NCI-H460 (cell line): ENCODE results near the gene DCAF7. TPM values are rescaled to one million over a fixed set of nuclear protein-coding genes. Genes with fewer than 3 reads are reported as not detected.
A peak's percentile ranks its signal among the peaks of the same experiment; 100 is the strongest.

Source experiments
- DNase-seq: peaks from one replicate; pipeline ENCODE4 v3.0.0-alpha.2; 2016; ENCODE audit warnings: low read depth; ENCODE audit errors: extremely low read depth
- total RNA-seq: library from RNA; depleted of rRNA; stranded (reverse); fragments of >200 nt; shearing (Covaris generic); gene quantifications from 2 replicates; pipeline ENCODE4 v1.2.3, GENCODE V29; 2014

Gene DCAF7
- total RNA-seq, 1 experiment from 2014 or later: 39.8 TPM

GRCh38 chr17:63542942-63543821, 7.1 kb upstream of the DCAF7 start:
- no peak for DNase-seq

DNA sequence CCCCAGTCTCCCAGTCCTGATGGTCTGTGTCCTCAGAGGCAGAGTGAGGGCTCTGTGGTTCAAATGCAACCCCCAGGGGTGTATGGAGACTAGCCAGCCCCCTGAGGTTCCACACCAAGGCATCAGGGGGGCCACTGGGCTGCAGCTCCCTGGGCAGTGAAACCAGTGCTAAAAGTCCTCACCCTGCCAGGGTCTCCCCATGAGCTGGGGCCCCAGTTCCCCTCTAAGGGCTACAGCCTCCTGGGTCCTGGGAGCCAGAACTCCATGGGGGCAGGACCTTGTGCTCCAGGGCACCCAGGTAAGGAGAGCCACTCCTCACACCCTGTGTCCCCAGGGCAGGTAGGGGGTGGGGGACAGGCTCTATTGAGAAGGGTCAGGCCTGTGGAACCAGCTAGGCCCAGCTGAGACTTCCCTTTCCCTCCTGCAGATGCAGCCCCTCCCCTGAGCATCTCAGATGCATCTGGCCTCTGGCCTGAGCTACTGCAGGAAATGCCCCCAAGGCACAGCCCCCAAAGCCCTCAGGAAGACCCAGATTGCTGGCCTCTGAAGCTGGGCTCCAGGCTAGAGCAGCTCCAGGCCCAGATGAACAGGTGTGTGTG, 6.4 kb upstream of the DCAF7 start:
- no peak for DNase-seq

DNA sequence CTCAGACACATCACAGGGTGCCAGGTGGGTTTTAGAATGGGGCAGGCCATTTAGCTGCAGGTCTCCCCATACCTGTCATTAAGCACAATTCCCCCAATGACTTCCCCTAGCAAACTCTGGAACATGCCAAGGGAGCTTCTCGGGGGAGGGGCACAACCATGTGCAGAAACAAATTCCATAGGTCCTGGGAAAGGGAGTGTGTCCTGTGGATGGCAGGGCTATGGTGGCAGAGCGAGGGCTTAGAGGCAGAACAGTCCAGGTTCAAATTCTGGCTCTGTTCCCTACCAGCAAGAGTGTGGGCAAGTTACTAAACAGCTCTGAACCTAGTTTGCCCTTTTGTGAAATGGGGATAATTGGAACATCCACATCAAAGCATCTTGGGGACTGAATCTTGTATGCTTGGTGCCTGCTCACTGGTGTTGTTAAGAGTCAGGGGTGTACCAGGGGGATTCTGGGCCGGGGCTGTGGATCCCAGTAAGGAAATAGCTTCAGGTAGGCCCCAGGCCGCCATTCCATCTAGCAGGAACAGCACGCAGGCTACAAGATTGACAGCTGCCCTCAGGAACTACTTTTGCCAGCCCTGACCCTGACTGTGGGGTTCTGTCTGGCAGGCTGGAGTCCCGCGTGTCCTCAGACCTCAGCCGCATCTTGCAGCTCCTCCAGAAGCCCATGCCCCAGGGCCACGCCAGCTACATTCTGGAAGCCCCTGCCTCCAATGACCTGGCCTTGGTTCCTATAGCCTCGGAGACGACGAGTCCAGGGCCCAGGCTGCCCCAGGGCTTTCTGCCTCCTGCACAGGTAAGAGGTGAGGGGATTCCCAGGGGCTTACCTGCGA, 5.6 kb upstream of the DCAF7 start:
- no peak for DNase-seq

- no peak for DNase-seq
These were observed 3.8 kb upstream of the DCAF7 start for GRCh38 chr17:63546308-63547082.

GRCh38 chr17:63547083-63547523, 3.2 kb upstream of the DCAF7 start:
- DNase-seq: no peak

DNA sequence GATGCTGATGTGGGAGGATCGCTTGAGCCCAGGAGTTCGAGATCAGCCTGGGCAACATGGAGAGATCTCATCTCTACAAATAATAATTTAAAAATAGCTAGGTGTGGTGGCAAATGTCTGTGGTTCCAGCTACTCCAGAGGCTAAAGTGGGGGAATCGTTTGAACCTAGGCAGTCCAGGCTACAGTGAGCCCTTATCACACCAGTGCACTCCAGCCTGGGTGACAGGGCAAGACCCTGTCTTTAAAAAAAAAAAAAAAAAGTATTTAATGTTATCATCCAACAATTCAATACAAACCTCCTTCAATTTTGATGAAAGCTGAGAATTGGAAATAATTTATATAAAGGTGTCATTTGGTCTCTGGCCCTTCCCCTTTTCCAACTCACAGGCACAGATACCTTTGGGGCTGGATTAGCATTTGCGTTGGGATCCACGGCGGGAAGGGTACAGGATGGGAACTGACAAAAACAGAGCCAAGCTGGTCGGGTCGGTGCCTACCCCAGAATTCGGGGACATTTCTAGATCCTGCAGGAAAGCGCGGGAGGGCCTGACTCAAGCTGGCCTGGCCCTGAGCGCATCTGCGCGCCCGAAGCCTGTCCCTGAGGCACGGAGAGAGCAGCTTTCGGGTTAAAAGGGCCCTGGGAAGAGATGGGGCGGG, 860 bp upstream of the DCAF7 start:
- DNase-seq: peak; percentile 25

- DNase-seq: no peak
These were observed 751 bp downstream of the DCAF7 start for GRCh38 chr17:63550817-63551639.

DNA sequence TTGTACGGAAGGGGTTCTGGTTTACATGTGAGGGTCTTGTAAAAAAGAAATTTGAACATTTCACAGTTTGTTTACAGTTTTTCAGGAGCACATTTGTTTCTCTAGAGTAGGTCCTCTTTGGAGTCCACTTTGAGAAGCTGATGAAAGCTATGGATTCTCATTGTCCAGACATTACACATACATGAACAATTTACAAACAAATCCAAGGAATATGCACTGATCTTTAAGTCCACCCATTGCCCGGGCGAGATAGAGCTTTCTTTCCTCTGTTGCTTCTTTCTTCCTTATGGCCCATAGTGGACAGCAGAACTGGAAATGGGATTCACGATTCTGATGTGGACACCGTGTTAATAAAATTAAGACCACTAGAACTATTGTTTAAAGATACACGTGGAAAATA, 1.9 kb downstream of the DCAF7 start:
- no peak for DNase-seq

GRCh38 chr17:63555500-63556156, 5.4 kb downstream of the DCAF7 start:
- DNase-seq: no peak

DNA sequence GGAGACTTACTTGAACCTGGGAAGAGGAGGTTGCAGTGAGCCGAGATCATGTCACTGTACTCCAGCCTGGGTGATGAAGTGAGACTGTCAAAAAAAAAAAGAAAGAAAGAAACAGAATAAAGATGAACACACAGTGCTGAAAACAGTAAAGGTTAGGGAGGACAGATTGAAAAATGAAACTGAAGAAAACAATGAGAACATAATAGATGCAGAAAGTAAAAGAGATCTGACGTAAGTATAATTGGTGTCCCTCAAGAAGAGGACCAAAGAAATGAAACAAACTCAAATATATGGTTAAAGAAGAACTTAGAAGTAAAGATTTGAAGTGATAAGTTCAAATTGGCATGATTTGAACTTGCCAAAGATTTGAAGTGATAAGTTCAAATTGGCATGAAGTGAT, 7.1 kb downstream of the DCAF7 start:
- DNase-seq: no peak

GRCh38 chr17:63558441-63558840, 8.2 kb downstream of the DCAF7 start:
- no peak for DNase-seq

- DNase-seq: no peak
These were observed 11.5 kb downstream of the DCAF7 start for GRCh38 chr17:63561819-63562218.

DNA sequence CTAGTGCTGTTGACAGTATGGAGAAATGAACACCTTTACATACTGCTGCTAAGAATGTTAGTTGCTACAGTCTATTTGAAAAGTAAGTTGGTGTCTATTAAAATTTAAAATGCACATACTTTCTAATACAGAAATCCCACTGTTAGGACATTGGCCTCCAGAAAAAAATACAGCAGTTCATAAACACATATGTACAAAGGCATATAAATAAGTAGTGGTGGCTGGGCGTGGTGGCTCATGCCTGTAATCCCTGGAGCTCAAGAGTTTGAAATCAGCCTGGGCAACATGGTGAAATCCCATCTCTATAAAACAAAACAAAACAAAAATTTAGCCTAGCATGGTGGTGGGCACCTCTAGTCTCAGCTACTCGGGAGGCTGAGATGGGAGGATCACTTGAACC, 13.1 kb downstream of the DCAF7 start:
- no peak for DNase-seq

- no peak for DNase-seq
These were observed 14.3 kb downstream of the DCAF7 start for GRCh38 chr17:63564562-63564961.

DNA sequence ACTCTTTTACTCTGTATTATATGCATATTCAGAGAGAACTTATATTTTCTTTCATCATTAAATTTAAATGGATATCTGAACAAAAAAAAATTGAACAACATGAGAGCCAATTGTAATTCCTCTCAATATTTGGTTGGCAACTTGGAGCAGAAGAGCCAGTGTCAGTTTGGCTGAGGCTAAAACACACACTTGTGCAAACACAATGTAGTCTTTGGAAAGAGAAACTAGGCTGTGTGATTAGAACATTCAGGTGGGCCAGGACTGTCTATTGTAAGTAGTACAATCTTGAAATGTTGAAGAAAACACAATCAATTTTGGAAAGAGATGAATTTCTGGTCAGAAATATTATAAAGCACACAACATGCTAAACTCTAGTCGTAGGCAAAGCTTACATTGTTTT, 17.0 kb downstream of the DCAF7 start:
- no peak for DNase-seq

GRCh38 chr17:63568563-63568962, 18.3 kb downstream of the DCAF7 start:
- DNase-seq: no peak

DNA sequence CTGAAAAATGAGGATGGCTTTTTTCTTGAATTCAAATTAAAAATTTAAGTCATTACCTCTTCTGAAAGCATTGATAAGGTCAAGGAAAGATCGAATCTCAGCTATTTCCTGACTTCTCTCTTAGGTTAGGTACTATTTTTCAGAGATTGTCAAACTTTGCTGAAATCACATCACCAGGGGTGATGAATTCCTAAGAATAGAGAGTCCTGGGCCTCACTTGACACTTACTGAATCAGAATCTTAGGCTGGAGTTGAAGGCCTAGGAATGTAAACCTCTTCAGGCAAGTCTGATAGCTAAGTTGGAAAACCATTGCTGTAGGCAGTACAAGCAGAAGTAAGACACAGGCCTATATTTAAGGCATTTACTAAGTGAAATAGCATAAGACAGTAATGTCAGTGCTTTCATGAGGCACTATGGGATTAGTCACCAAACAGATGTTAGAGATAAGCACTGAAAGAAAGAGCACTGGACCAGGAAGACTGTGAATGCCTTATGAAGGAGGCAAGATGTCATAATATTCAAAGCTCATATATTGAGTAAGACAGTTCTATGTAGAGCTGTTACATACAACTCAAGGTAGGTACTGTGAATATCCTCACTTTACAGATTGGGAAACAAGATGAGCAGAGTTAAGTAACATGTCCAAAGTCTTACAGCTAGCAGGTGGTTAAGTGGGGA, 21.5 kb downstream of the DCAF7 start:
- no peak for DNase-seq

- DNase-seq: no peak
These were observed 23.4 kb downstream of the DCAF7 start for GRCh38 chr17:63573634-63574033.
